Amygdala (tissue), 56 donors: ENCODE data around the gene GPR39.
A peak's percentile ranks its signal among the peaks of the same experiment; 100 is the strongest.
"Not testable (repeated sequence)": the region's sequence is repeated elsewhere in the genome, so short reads cannot be mapped to it uniquely, and the experiment has no call there.

Source experiments
- DNase-seq, 56 donors: peaks; one replicate each; lab custom pipeline; 2025; lab: John Stamatoyannopoulos, UW

Gene GPR39

GRCh38 chr2:132482821-132483220 is 66.2 kb downstream of the GPR39 start:
- DNase-seq = no peak

- DNase-seq = no peak
Measured at GRCh38 chr2:132484144-132484543, 67.5 kb downstream of the GPR39 start.

DNA sequence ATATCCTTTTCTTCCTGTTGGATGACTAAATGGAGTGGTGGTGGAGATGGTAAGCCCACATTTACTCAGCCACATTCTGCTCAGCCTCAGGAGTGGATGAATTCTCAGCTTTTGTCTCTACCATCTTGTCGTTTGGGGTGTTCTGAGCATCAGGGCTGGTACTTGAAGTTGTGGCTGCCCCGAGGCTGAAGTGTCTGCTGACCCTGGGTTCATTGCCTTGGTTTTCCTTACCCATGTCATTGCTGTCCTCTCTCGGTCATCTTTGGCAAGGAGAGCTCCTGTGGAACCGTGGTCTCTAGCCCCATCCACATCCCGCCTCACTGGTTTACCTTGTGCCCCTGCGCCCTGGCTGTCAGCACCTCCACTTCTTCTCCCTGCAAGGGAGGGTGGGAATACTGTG is 71.9 kb downstream of the GPR39 start:
- no peak for DNase-seq

GRCh38 chr2:132489150-132489549 is 72.5 kb downstream of the GPR39 start:
- peak in 11 of 56 donors; percentile 1 to 33 (median 11) for DNase-seq

GRCh38 chr2:132495881-132496280 is 79.3 kb downstream of the GPR39 start:
- DNase-seq = peak in 1 of 56 donors; percentile 6

GRCh38 chr2:132496555-132496954 is 80.0 kb downstream of the GPR39 start:
- DNase-seq = no peak

- DNase-seq = no peak
Measured at GRCh38 chr2:132497591-132497990, 81.0 kb downstream of the GPR39 start.

DNA sequence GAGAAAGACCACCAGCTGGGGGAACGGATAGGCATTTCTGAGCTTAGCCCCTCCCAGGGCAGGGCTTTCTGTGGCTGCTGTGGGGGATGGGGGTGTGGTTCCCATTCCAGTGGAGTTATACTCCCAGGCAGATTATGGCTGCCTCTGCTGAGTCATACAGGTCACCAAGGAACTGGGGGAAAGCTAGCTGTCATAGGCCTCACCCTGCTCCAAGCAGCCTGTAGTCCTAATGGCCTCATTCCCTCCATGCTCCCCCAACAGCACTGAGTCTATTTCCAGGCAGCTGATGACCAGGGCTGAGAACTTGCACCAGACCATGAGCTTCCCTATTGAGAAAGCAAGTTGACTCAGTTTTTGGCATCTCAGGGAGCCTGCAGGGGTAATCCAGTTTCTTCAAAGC is 87.1 kb downstream of the GPR39 start:
- DNase-seq = no peak

DNA sequence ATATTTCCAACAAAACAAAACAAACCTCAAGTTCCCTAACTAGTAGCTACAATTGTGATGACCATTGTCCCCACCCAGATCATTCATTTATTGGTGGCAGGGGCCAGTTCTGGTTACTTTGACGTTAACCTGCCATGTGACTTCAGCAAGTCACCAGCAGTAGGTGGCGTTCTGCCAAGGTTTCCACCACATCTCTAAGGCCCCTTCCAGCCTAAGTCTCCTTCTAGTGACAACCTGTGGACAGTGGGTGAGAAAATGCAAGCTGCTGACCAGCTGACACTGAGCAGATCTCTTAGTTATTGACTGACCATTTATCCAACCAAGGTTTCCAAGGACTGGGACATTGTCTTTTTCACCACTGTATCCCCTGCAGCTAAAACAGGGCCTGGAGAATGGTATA is 98.4 kb downstream of the GPR39 start:
- no peak for DNase-seq

DNA sequence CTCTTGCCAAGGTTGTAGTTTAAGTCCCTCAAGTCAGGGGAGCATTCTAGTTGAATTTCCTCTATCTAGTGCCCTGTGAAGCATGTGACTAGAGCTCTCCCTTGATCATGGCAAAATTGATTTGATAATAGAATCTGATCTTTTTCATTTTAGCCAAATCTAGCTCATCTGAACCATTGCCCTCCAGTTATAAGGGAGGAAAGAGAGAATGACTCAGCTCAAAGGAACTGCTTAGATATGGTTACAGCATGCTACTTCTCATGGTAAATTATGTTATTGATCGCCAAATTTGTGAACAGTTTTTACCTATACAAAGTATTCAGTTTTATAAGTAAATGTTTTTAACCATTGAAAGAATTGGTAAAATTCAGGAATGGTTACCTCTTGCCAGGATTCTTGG is 100.8 kb downstream of the GPR39 start:
- DNase-seq = no peak

DNA sequence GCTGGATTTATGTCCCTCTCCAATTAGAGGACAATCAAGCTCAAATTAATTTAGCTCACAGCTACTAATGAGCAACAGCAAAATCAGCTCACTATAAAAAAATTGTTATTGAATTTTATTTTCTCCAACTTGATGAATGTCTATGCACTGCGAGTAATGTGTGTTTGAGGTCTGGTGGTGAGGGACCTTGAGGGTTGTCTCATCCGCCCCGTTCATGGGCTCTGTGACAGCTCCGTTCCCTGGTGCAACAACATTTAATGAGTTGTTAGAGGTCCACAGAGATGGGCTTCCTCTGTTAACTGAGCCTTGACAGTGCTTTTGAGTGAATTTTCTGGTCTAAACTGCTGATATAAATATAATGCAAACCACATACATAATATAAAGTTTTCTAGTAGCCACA is 101.7 kb downstream of the GPR39 start:
- no peak for DNase-seq

GRCh38 chr2:132519566-132519965 is 103.0 kb downstream of the GPR39 start:
- no peak for DNase-seq

GRCh38 chr2:132521341-132521740 is 104.7 kb downstream of the GPR39 start:
- DNase-seq = no peak

GRCh38 chr2:132522901-132523300 is 106.3 kb downstream of the GPR39 start:
- no peak for DNase-seq

DNA sequence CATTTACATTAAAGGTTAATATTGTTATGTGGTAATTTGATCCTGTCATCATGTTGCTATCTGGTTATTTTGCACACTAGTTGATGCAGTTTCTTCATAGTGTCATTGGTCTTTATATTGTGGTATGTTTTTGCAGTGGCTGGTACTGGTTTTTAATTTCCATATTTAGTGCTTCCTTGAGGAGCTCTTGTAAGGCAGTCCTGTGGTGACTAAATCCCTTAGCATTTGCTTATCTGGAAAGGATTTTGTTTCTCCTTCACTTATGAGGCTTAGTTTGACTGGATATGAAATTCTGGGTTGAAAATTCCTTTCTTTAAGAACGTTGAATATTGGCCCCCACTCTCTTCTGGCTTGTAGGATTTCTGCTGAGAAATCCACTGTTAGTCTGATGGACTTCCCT is 120.5 kb downstream of the GPR39 start:
- not testable (repeated sequence) for DNase-seq

DNA sequence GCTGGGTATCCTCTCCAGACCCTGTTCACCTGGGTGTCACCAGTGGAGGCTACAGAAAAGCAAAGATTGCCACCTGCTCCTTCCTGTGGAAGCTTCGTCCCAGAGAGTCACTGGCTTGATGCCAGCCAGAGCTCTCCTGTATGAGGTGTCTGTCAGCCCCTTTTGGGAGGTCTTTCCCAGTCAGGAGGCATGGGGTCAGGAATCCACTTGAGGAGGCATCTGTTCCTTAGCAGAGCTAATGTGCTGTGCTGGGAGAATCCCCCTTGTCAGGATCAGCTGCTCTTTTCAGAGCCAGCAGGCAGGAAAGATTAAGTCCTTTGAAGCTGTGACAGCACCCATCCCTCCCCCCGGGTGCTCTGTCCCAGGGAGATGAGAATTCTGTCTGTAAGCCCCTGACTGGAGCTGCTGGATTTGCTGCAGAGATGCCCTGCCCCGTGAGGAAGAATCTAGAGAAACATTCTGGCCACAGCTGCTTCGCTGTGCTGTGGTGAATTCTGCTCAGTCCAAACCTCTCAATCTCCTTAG is 121.8 kb downstream of the GPR39 start:
- DNase-seq = no peak

DNA sequence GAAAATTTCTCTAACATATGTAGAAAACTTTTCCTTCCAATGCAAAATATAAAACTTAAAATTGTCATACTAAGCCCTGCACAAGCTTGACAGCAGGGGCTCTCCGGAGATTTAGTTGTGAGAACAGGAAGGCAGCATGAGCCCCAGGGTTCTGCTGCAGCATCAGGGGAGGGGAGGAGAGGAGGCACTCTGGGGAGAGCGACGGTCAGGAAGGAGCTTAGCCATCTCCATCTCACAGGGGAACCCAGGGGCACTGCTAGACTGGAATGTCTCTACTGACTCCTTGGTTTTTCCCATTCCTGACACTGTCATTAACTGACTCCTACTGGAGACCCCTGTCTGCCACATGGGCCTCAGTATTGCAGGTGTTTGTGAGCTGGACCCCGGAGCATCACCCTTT is 123.6 kb downstream of the GPR39 start:
- no peak for DNase-seq

GRCh38 chr2:132542953-132543569 is 126.5 kb downstream of the GPR39 start:
- DNase-seq = no peak

DNA sequence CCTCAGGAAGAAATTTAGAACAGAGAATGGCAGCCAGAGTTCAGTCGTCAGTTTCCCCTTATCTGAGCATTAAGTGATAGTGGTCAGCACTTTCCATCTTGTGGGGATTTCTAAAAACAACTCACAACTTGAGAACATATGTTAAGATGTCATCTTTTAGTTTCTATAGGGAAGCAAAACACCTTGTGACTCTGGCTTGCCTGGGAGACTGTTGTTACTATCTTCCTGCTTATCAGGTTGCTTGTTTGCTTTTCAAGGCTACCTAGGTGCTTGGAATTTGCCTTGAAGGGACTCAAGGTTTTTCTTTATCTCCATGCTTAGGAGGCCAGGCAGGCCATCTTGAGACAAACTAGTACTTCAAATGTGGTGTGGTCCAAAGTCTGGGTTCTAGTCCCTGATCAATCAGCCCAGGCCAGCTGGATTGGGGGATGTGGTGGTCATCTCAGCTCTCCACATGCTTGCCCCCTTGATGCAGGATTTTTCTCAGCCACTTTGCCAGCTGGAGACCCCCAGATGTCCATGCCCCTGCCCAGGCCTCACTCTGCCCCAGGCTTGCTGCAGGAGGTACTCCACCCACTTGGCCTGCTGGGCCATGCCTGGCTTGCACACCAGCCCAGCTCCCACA is 127.5 kb downstream of the GPR39 start:
- DNase-seq = no peak

DNA sequence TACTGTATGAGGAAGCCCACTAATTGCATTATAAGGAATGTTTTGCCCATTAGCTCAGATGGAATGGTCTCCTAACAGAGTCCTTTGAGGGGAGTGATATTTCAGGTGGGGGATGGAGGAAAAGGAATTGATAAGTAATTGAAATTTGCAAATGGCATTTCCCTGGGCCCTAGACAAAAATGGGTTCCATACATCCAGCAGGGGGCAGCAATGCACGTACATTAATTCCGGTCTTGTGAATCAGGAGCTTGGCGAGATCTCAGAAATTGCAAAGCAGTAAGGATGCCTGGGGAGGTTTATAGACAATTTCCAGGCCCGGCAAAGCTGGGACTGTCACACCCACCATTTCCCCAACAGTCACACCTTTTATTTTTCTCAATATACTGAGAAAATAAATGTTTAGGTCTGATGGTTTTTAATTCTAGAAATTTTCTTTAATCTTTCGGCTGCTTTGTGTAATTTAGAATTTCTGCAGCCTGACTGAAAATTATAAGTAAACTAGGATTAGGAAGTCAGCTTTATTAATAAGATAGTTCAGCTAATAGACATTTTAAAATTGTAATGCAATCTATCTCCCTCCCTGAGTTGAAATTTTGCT is 130.6 kb downstream of the GPR39 start:
- peak in 54 of 56 donors; percentile 2 to 90 (median 32) for DNase-seq

DNA sequence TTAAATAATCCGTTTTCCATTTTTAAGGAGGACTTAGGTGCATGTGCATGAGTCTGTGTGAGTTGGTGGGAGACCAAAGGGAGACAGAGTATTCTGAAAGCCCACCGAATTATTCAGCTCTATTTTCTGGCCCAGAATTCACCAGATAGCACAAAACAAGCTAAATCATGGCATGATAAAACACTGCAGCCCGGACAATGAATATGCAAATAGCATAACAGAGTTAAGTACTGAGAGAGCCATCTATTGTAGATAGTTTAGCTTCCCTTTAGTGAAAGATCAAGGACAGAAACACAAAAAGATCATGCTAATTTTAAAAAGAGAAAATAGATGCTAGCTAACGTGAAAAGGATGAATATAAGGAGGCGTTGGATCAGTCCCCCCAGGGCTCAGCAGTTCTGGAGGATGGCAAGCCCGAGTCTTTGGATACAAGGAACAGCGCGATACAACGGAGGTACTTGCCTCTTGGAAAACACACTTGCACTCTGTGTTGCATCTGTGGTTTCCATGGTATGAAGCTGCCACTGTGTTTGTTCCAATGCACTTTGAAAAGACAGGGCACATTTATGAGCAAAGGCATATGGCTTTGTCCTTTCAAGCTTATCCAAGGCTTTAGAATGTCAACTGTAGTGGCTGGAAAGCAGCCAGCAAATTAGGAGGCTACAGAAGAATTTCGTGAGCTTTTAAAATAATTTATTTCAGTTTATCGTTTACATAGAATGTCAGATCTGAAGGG is 133.5 kb downstream of the GPR39 start:
- no peak for DNase-seq
